ENCODE results near the gene AOPEP.

GRCh38 chr9:94824913-94825610 lies 98.6 kb downstream of the AOPEP start:
- TF ChIP-seq CTCF (IDR thresholded peaks at IDR 0.05) (no peak), JUN (CRISPR knock-in tag; IDR thresholded peaks at IDR 0.05) (no peak), HMGXB4 (CRISPR knock-in tag; IDR thresholded peaks at IDR 0.05) (no peak), ZNF121 (CRISPR knock-in tag; IDR thresholded peaks at IDR 0.05) (no peak)

All from WTC11 (cell line).